Dermis microvascular lymphatic vessel endothelial cell (primary cell): Measurements from ENCODE around the gene SHH. TPM values are rescaled to one million over a fixed set of nuclear protein-coding genes. Genes with fewer than 3 reads are reported as not detected.

ENCODE experiments used
- DNase-seq, 2 donors: peaks; one replicate each; pipeline versions ENCODE4 v3.0.0 to v3.0.0-alpha.2; 2010; ENCODE audit warnings: low read depth in 2 of 2
- total RNA-seq: library from RNA; depleted of rRNA; stranded (reverse); fragments of >200 nt; gene quantifications from 2 replicates; pipeline ENCODE4 v1.2.1, GENCODE V29; 2014

SHH gene
- total RNA-seq, 1 donor from 2014 or later, result 0.13 TPM

GRCh38 chr7:155764438-155764793 is 47.8 kb downstream of the SHH start:
- DNase-seq, result no peak

- DNase-seq, result peak; percentile 91 to 96
Observed at GRCh38 chr7:155763691-155764437, 48.4 kb downstream of the SHH start.

- DNase-seq, result no peak
Observed at GRCh38 chr7:155763122-155763521, 49.1 kb downstream of the SHH start.

- no peak for DNase-seq
Observed at GRCh38 chr7:155762655-155763054, 49.6 kb downstream of the SHH start.

- DNase-seq, result no peak
Observed at GRCh38 chr7:155762036-155762435, 50.2 kb downstream of the SHH start.

- no peak for DNase-seq
Observed at GRCh38 chr7:155761162-155761561, 51.1 kb downstream of the SHH start.

GRCh38 chr7:155759740-155760430 is 52.4 kb downstream of the SHH start:
- no peak for DNase-seq

GRCh38 chr7:155758348-155758747 is 53.9 kb downstream of the SHH start:
- no peak for DNase-seq

- no peak for DNase-seq
Observed at GRCh38 chr7:155756322-155756721, 55.9 kb downstream of the SHH start.

GRCh38 chr7:155755026-155755425 is 57.2 kb downstream of the SHH start:
- no peak for DNase-seq

- no peak for DNase-seq
Observed at GRCh38 chr7:155754165-155754564, 58.1 kb downstream of the SHH start.

- DNase-seq, result no peak
Observed at GRCh38 chr7:155753446-155753965, 58.8 kb downstream of the SHH start.

- no peak for DNase-seq
Observed at GRCh38 chr7:155752756-155753445, 59.4 kb downstream of the SHH start.

GRCh38 chr7:155751409-155751808 is 60.9 kb downstream of the SHH start:
- no peak for DNase-seq

- DNase-seq, result peak in 1 of 2 donors; percentile 37
Observed at GRCh38 chr7:155750255-155751125, 61.8 kb downstream of the SHH start.

Other genes with a start within 250 kb of the SHH start
- gene RBM33, start 167.8 kb downstream of the SHH start, total RNA-seq, result 12.8 and 14.0 TPM in 2 replicates